ENCODE results near the gene MAPKBP1. TPM values are rescaled to one million over a fixed set of nuclear protein-coding genes. Genes with fewer than 3 reads are reported as not detected.

Gene MAPKBP1
- total RNA-seq, 6 experiments from 2014 or later: 4.3 to 7.9 (median 5.7) TPM

DNA sequence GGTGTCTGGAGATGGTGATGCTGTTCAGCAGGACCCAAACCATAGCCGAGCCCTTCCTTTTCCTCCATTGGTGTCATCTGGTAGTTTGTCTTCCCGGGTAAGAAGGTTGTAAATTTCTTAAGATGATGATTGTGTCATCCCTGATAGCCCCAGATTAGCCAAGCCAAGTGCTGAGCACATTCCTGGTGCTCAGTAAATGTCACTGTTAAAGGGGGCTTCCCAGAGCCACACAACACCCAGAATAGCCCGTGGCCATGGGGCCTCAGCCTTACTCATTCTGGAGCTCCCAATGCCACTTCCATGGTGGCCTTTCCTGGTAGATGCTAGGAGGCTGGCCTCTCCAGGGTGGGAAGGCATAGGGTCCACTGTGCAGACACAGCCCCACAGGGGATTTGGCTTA, 59.8 kb downstream of the MAPKBP1 start:
- no peaks in the 10 kb centered on the region for H3K36me3 ChIP-seq
- ATAC-seq: no peak
- WGBS (ENCODE audit: insufficient coverage, low coverage, low lambda C conversion rate, missing lambda C conversion rate): no CpG with 5 or more reads among the region's 3 CpGs
- no peaks in the 10 kb centered on the region for H3K9me3 ChIP-seq
- intact Hi-C loops (cut with DNase I): no loop called here
- H3K4me3 ChIP-seq: no peak overlapping the region
- H3K4me1 ChIP-seq: peaks cover 0 to 4% (median 2%) of the 10 kb centered on the region in 4 donors
- DNase-seq: no peak
- TF ChIP-seq, protein P1, sequence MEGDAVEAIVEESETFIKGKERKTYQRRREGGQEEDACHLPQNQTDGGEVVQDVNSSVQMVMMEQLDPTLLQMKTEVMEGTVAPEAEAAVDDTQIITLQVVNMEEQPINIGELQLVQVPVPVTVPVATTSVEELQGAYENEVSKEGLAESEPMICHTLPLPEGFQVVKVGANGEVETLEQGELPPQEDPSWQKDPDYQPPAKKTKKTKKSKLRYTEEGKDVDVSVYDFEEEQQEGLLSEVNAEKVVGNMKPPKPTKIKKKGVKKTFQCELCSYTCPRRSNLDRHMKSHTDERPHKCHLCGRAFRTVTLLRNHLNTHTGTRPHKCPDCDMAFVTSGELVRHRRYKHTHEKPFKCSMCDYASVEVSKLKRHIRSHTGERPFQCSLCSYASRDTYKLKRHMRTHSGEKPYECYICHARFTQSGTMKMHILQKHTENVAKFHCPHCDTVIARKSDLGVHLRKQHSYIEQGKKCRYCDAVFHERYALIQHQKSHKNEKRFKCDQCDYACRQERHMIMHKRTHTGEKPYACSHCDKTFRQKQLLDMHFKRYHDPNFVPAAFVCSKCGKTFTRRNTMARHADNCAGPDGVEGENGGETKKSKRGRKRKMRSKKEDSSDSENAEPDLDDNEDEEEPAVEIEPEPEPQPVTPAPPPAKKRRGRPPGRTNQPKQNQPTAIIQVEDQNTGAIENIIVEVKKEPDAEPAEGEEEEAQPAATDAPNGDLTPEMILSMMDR (IDR thresholded peaks at IDR 0.05): no peak
- no peak overlapping the region for H3K27ac ChIP-seq
- H3K27me3 ChIP-seq: no peaks in the 10 kb centered on the region

DNA sequence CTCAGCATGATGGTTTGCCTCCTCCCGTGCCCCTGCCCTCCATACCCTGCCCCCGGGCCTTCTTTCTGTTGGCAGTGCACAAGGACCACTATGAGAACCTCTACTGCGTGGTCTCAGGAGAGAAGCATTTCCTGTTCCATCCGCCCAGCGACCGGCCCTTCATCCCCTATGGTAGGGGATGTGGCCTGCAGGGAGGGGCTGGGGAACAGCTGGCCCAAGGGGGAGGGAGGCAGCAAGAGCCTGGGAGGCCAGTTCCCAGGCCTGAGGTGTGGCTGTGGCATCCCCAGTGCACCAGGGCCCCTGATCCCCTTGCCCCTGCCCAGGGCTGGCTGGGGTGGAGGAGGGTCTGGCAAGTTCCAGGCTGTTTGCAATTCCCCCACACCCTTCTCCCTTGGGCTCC, 61.8 kb downstream of the MAPKBP1 start:
- Histone ChIP-seq H3K36me3 (peaks cover 0 to 6% (median 0%) of the 10 kb centered on the region in 4 donors), H3K27ac (no peak overlapping the region), H3K9me3 (no peaks in the 10 kb centered on the region), H3K27me3 (no peaks in the 10 kb centered on the region), H3K4me3 (no peak overlapping the region), H3K4me1 (peaks cover 0 to 3% (median 0%) of the 10 kb centered on the region in 4 donors)
- no peak for DNase-seq
- WGBS (ENCODE audit: insufficient coverage, low coverage, low lambda C conversion rate, missing lambda C conversion rate): no CpG with 5 or more reads among the region's 6 CpGs
- no peak for ATAC-seq
- intact Hi-C loops (cut with DNase I): no loop called here
- TF ChIP-seq POLR2A (IDR thresholded peaks at IDR 0.05): no peak
- TF ChIP-seq, protein P1 (IDR thresholded peaks at IDR 0.05): no peak

DNA sequence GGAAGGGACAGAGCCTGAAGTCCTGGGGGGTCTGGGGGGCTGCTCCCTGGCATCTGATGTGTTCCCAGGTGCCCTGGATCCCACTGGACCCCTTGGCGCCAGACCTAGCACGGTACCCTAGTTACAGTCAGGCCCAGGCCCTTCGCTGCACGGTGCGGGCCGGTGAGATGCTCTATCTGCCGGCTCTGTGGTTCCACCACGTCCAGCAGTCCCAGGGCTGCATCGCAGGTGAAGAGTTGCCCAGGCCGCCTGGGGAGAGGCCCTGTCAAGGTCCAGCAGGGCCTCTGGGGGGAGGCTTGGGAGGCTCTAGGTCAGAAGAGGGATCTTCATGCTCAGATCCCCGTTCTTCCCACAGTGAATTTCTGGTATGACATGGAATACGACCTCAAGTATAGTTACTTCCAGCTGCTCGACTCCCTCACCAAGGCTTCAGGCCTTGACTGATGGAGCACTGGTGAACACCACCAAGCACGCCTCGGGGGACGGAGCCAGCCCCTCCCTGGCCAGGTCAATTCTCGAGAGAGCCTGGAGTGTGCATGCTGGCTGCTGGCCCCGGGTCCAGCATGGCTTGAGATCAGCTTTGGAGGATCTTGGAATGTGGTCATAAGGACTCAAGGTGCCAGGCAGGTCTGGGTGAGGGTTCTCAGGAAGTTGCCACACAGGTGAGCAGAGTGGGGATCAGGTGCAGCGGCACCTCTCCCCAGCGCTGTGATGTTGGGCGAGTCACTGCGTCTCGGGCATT, 62.6 kb downstream of the MAPKBP1 start:
- Histone ChIP-seq H3K4me3 (no peak overlapping the region), H3K27ac (no peak overlapping the region), H3K9me3 (no peaks in the 10 kb centered on the region), H3K36me3 (peaks cover 0 to 6% (median 0%) of the 10 kb centered on the region in 4 donors), H3K27me3 (no peaks in the 10 kb centered on the region), H3K4me1 (peaks cover 0 to 3% (median 0%) of the 10 kb centered on the region in 4 donors)
- no peak for ATAC-seq
- DNase-seq: no peak
- TF ChIP-seq POLR2A (IDR thresholded peaks at IDR 0.05): no peak
- TF ChIP-seq, protein P1 (IDR thresholded peaks at IDR 0.05): no peak
- intact Hi-C loops (cut with DNase I): no loop called here
- WGBS (ENCODE audit: insufficient coverage, low coverage, low lambda C conversion rate, missing lambda C conversion rate): no CpG with 5 or more reads among the region's 23 CpGs

DNA sequence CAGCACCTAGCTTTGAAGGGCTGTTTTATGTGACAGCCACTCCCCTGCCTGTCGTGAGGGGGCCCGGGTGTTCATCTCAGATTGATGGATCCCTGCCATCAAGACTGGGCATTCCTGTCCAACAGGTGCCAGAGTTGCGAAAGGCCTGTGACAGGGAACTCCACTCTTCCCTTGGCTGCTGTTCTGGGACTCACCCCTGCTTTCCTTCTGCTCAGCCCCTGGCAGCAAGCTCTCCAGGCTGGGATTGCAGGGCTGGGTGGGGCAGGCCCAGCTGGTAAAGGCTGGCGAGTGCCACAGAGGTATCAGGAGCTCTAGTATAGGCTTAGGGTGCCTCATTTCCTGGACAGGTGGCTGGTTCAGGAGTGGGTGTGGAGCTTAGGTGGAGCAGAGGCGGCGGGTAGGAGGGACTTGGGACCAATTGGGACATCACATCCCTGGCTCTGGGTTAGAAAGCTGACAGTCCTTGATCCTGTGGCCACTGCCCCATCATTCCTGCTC, 64.2 kb downstream of the MAPKBP1 start, which contains the start of gene PLA2G4B:
Gene PLA2G4B (plus strand): TSS at position 448 of the 498 bp plus-strand sequence. CDS start 67 bp downstream, outside the sequence.
- ATAC-seq (peak in 3 of 4 donors; percentile 15 to 67 (median 21)), DNase-seq (no peak)
- no peak within 1 kb of the TSS for H3K4me3 ChIP-seq
- 80% methylated on average over 1 of the region's 6 CpGs for WGBS (ENCODE audit: insufficient coverage, low coverage, low lambda C conversion rate, missing lambda C conversion rate)
- intact Hi-C loops (cut with DNase I): no loop called here
- no peak within 1 kb of the TSS for H3K27ac ChIP-seq
- no peaks in the 10 kb centered on the region for H3K27me3 ChIP-seq
- H3K9me3 ChIP-seq: no peaks in the 10 kb centered on the region
- TF ChIP-seq POLR2A (IDR thresholded peaks at IDR 0.05): no peak
- TF ChIP-seq, protein P1 (IDR thresholded peaks at IDR 0.05): no peak
- H3K36me3 ChIP-seq: peaks cover 0 to 6% (median 0%) of the 10 kb centered on the region in 4 donors
- H3K4me1 ChIP-seq: peaks cover 0 to 3% (median 0%) of the 10 kb centered on the region in 4 donors

All from right lobe of liver (tissue), 6 donors.